ENCODE data around the gene CALY. TPM values are rescaled to one million over a fixed set of nuclear protein-coding genes. Genes with fewer than 3 reads are reported as not detected.
"Not testable (repeated sequence)": the region's sequence is repeated elsewhere in the genome, so short reads cannot be mapped to it uniquely, and the experiment has no call there.

The CALY gene
- total RNA-seq, 2 donors from 2014 or later: 9.4 TPM; not detected in 1

DNA sequence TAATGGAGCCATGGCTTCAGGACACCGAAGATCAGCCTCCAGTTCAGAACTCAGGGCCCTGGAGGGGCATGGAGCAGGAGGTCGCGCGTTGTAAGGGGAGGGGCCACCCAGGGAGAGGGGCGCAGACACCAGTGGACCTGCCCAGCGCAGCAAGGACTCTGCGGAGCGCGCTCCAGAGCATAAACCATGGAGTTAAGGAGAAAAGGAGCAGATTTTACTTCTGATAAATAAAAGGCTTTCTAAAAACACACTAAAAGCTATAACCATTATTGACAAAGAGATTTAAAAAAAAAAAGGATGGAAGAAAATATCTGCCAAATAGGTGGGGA is 10.5 kb downstream of the CALY start:
- no peak for DNase-seq (ENCODE audit: low spot score)
- Histone ChIP-seq H3K27me3 (replicated peaks; ENCODE audit: insufficient read depth) (no peaks in the 10 kb centered on the region), H3K27ac (no peak overlapping the region), H3K9me3 (no peaks in the 10 kb centered on the region), H3K36me3 (no peaks in the 10 kb centered on the region), H3K4me1 (replicated peaks) (no peaks in the 10 kb centered on the region), H3K4me3 (peak overlapping the region; percentile 23 to 35)
- intact Hi-C loops (cut with DNase I): no loop called here
- TF ChIP-seq, protein P1, sequence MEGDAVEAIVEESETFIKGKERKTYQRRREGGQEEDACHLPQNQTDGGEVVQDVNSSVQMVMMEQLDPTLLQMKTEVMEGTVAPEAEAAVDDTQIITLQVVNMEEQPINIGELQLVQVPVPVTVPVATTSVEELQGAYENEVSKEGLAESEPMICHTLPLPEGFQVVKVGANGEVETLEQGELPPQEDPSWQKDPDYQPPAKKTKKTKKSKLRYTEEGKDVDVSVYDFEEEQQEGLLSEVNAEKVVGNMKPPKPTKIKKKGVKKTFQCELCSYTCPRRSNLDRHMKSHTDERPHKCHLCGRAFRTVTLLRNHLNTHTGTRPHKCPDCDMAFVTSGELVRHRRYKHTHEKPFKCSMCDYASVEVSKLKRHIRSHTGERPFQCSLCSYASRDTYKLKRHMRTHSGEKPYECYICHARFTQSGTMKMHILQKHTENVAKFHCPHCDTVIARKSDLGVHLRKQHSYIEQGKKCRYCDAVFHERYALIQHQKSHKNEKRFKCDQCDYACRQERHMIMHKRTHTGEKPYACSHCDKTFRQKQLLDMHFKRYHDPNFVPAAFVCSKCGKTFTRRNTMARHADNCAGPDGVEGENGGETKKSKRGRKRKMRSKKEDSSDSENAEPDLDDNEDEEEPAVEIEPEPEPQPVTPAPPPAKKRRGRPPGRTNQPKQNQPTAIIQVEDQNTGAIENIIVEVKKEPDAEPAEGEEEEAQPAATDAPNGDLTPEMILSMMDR (IDR thresholded peaks at IDR 0.05): no peak
- TF ChIP-seq POLR2AphosphoS5 (IDR thresholded peaks at IDR 0.05): no peak
- no peak for TF ChIP-seq POLR2A (IDR thresholded peaks at IDR 0.05)
- WGBS: 32% methylated on average over 9 of the region's 9 CpGs

DNA sequence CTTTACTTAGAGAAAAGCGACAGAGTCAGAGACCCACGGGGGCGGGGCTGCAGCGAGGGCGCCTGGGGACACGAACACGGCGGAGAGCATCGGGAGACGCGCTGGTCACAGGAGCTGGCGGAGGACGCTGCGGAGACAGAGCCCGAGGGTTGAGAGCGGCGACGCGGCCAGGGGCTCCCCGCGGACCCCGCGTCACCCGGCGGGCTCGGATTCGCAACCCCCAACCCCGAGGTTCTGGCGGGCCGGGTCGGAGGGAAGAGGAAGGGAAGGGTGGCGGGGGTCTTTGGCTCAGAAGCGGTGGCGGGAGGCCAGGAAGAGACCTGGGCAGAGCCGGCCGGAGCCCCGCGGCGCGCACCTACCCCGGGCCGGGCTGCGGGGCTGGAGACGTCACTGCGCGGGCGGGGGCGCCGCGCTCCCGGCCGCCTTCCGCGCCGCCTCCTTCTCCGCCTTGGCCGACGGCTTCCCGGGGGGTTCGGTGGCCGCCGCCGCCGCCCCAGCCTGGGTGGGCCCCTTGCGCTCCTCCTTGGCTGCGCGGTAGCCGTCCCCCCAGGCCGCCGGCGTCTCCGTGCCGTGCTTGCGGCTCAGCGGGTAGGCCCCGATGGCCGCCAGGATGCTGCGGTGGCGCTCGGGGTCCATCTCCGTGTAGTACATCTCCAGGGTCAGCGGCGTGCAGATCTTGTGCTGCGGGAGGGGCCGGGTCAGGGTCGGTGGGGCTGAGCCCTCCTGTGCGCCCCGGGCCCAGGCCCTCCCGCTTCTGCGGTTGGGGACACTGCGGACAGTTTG is 11.1 kb downstream of the CALY start:
- H3K36me3 ChIP-seq: no peaks in the 10 kb centered on the region
- intact Hi-C loops (cut with DNase I): no loop called here
- H3K27ac ChIP-seq: no peak overlapping the region
- 2% methylated on average over 51 of the region's 91 CpGs for WGBS
- H3K27me3 ChIP-seq (replicated peaks; ENCODE audit: insufficient read depth): no peaks in the 10 kb centered on the region
- H3K4me1 ChIP-seq (replicated peaks): no peaks in the 10 kb centered on the region
- peak overlapping the region; percentile 23 to 35 for H3K4me3 ChIP-seq
- no peak for DNase-seq (ENCODE audit: low spot score)
- TF ChIP-seq, protein P1 (IDR thresholded peaks at IDR 0.05): no peak
- TF ChIP-seq POLR2A (IDR thresholded peaks at IDR 0.05) (no peak), POLR2AphosphoS5 (IDR thresholded peaks at IDR 0.05) (no peak)
- H3K9me3 ChIP-seq: no peaks in the 10 kb centered on the region

DNA sequence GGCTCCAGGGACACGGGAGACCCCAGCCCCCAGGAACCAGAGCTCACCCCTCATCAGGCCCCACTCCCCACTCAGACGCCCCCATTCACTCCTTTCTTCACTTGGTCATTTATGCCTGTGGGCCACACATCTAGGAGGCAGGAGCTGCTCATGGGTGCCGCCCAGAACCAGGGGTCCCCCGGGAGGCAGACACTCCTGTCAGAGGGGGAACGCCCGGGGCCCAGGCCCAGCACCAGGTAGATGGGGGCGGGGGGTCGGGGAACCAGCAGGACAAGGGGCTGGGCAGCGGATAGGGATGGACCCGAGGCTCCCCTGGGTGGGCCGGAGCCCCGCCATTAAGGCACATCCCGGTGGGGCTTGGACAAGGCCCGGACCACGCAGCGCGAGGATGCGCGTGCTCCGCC is 11.8 kb downstream of the CALY start:
- intact Hi-C loops (cut with DNase I): no loop called here
- TF ChIP-seq POLR2A (IDR thresholded peaks at IDR 0.05): no peak
- TF ChIP-seq POLR2AphosphoS5 (IDR thresholded peaks at IDR 0.05): no peak
- TF ChIP-seq, protein P1 (IDR thresholded peaks at IDR 0.05): no peak
- H3K9me3 ChIP-seq: no peaks in the 10 kb centered on the region
- no peaks in the 10 kb centered on the region for H3K4me1 ChIP-seq (replicated peaks)
- no peaks in the 10 kb centered on the region for H3K27me3 ChIP-seq (replicated peaks; ENCODE audit: insufficient read depth)
- peak overlapping the region in 1 of 2 donors; percentile 35 for H3K4me3 ChIP-seq
- DNase-seq (ENCODE audit: low spot score): no peak
- no peaks in the 10 kb centered on the region for H3K36me3 ChIP-seq
- 26% methylated on average over 17 of the region's 20 CpGs for WGBS
- no peak overlapping the region for H3K27ac ChIP-seq

GRCh38 chr10:133324198-133324792 is 12.4 kb downstream of the CALY start:
- intact Hi-C loops (cut with DNase I): no loop called here
- Histone ChIP-seq H3K4me3 (no peak overlapping the region), H3K9me3 (no peaks in the 10 kb centered on the region), H3K4me1 (replicated peaks) (no peaks in the 10 kb centered on the region), H3K27me3 (replicated peaks; ENCODE audit: insufficient read depth) (no peaks in the 10 kb centered on the region), H3K36me3 (no peaks in the 10 kb centered on the region), H3K27ac (no peak overlapping the region)
- TF ChIP-seq POLR2A (IDR thresholded peaks at IDR 0.05) (no peak), POLR2AphosphoS5 (IDR thresholded peaks at IDR 0.05) (no peak)
- TF ChIP-seq, protein P1 (IDR thresholded peaks at IDR 0.05): no peak
- peak; percentile 29 for DNase-seq (ENCODE audit: low spot score)
- 7% methylated on average over 9 of the region's 13 CpGs for WGBS

GRCh38 chr10:133322064-133322709 is 14.5 kb downstream of the CALY start:
- H3K27me3 ChIP-seq (replicated peaks; ENCODE audit: insufficient read depth); intact Hi-C loops (cut with DNase I): not testable (repeated sequence)
- 66% methylated on average over 12 of the region's 14 CpGs for WGBS

GRCh38 chr10:133320852-133321422 is 15.8 kb downstream of the CALY start:
- H3K27me3 ChIP-seq (replicated peaks; ENCODE audit: insufficient read depth): not testable (repeated sequence)

More at GRCh38 chr10:133322064-133322709, 14.5 kb downstream of the CALY start:
- H3K4me1 ChIP-seq (replicated peaks); H3K4me3 ChIP-seq; DNase-seq (ENCODE audit: low spot score); H3K36me3 ChIP-seq; H3K27ac ChIP-seq; H3K9me3 ChIP-seq: not testable (repeated sequence)

More at GRCh38 chr10:133320852-133321422, 15.8 kb downstream of the CALY start:
- H3K36me3 ChIP-seq; H3K4me3 ChIP-seq; DNase-seq (ENCODE audit: low spot score); intact Hi-C loops (cut with DNase I); H3K9me3 ChIP-seq; H3K4me1 ChIP-seq (replicated peaks); H3K27ac ChIP-seq: not testable (repeated sequence)
- WGBS: 93% methylated on average over 6 of the region's 6 CpGs
